Fibroblast of skin of back (primary cell): ENCODE data around the gene HIPK1. TPM values are rescaled to one million over a fixed set of nuclear protein-coding genes. Genes with fewer than 3 reads are reported as not detected.

Source experiments
- DNase-seq: peaks from one replicate; pipeline ENCODE4 v3.0.0-alpha.2; 2013
- polyA plus RNA-seq, 2 experiments: library from polyadenylated mRNA; unstranded; fragments of 120-200 nt; gene quantifications; one replicate each; pipeline ENCODE4 v1.2.1, GENCODE V29; 2013; ENCODE audit not compliant: insufficient read length in 2 of 2

HIPK1 gene
- polyA plus RNA-seq (2013, experiment 1 of 2; ENCODE audit: insufficient read length), result 36.0 TPM
- polyA plus RNA-seq (2013, experiment 2 of 2; ENCODE audit: insufficient read length), result 29.5 TPM

- peak; percentile 91 for DNase-seq
Measured at GRCh38 chr1:113928941-113929749, at the start of gene HIPK1. TSS of gene HIPK1 (plus strand) at chr1:113929324.

GRCh38 chr1:113879739-113880038, 49.4 kb upstream of the HIPK1 start:
- DNase-seq, result no peak

- DNase-seq, result no peak
Measured at GRCh38 chr1:113881661-113882060, 47.5 kb upstream of the HIPK1 start.

- DNase-seq, result no peak
Measured at GRCh38 chr1:113886417-113887401, 42.4 kb upstream of the HIPK1 start.

GRCh38 chr1:113887402-113888175, 41.5 kb upstream of the HIPK1 start, which contains the start of gene BCL2L15:
TSS of gene BCL2L15 (minus strand) at chr1:113887581. CDS start at chr1:113887375, 206 bp downstream.
- DNase-seq, result no peak

- no peak for DNase-seq
Measured at GRCh38 chr1:113890816-113891215, 38.3 kb upstream of the HIPK1 start.

- no peak for DNase-seq
Measured at GRCh38 chr1:113891631-113892220, 37.4 kb upstream of the HIPK1 start.

- DNase-seq, result no peak
Measured at GRCh38 chr1:113893267-113893666, 35.9 kb upstream of the HIPK1 start.

GRCh38 chr1:113895098-113895497, 34.0 kb upstream of the HIPK1 start:
- DNase-seq, result no peak

- peak; percentile 32 for DNase-seq
Measured at GRCh38 chr1:113895961-113896360, 33.2 kb upstream of the HIPK1 start.

- DNase-seq, result no peak
Measured at GRCh38 chr1:113898241-113898814, 30.8 kb upstream of the HIPK1 start.

GRCh38 chr1:113899111-113899510, 30.0 kb upstream of the HIPK1 start:
- DNase-seq, result no peak

- no peak for DNase-seq
Measured at GRCh38 chr1:113901191-113901590, 27.9 kb upstream of the HIPK1 start.

- no peak for DNase-seq
Measured at GRCh38 chr1:113903501-113904292, 25.4 kb upstream of the HIPK1 start.

GRCh38 chr1:113904293-113904673, 24.8 kb upstream of the HIPK1 start:
- DNase-seq, result no peak

- peak; percentile 100 for DNase-seq
Measured at GRCh38 chr1:113904674-113905434, 24.3 kb upstream of the HIPK1 start, which contains the start of the genes AP4B1 and DCLRE1B. TSS of gene AP4B1 (minus strand) at chr1:113904799. CDS start at chr1:113904717, 82 bp downstream. TSS of gene DCLRE1B (plus strand) at chr1:113905326. CDS start at chr1:113905587, 261 bp downstream.

GRCh38 chr1:113905435-113905861, 23.7 kb upstream of the HIPK1 start:
- DNase-seq, result no peak

GRCh38 chr1:113912594-113913311, 16.4 kb upstream of the HIPK1 start:
- peak; percentile 69 for DNase-seq

- DNase-seq, result no peak
Measured at GRCh38 chr1:113913312-113913668, 15.8 kb upstream of the HIPK1 start.
